HepG2 (cell line): ENCODE measurements around the gene RECQL5. TPM values are rescaled to one million over a fixed set of nuclear protein-coding genes. Genes with fewer than 3 reads are reported as not detected.

Source experiments
- ATAD3A ChIP-seq: sonication (generic); formaldehyde crosslinking; IDR thresholded peaks from 2 replicates; pipeline ENCODE4 v1.4.0; 2020; ENCODE audit warnings: missing genetic modification reagents
- ATF7-NPFF ChIP-seq: sonication (generic); formaldehyde crosslinking; IDR thresholded peaks from 2 replicates; pipeline ENCODE4 v1.8.1; 2023; ENCODE audit warnings: mild to moderate bottlenecking, low read depth, missing genetic modification reagents, moderate library complexity
- CEBPB ChIP-seq: IDR thresholded peaks from 2 replicates; pipeline ENCODE4 v1.6.1; 2011; ENCODE audit warnings: low read depth, low read length, improper control_type of control experiment, borderline replicate concordance
- CEBPG ChIP-seq: IDR thresholded peaks from 2 replicates; pipeline ENCODE4 v1.6.1; 2016
- GATAD1 ChIP-seq: IDR thresholded peaks from 2 replicates; pipeline ENCODE4 v1.6.1; 2016; ENCODE audit warnings: missing genetic modification reagents, missing compliant biosample characterization
- HIVEP1 ChIP-seq: sonication (generic); formaldehyde crosslinking; IDR thresholded peaks from 2 replicates; pipeline ENCODE4 v1.4.0; 2020; ENCODE audit warnings: mild to moderate bottlenecking, missing genetic modification reagents
- HOXA9 ChIP-seq: sonication (generic); formaldehyde crosslinking; IDR thresholded peaks from 2 replicates; pipeline ENCODE4 v1.8.1; 2022; ENCODE audit warnings: missing genetic modification reagents, mild to moderate bottlenecking, moderate library complexity, borderline replicate concordance
- KDM5B ChIP-seq: sonication (generic); formaldehyde crosslinking; IDR thresholded peaks from 2 replicates; pipeline ENCODE4 v1.4.0; 2020; ENCODE audit warnings: missing genetic modification reagents, mild to moderate bottlenecking, borderline replicate concordance
- KMT2A ChIP-seq: sonication (generic); formaldehyde crosslinking; IDR thresholded peaks from 2 replicates; pipeline ENCODE4 v1.4.0; 2020; ENCODE audit warnings: missing genetic modification reagents
- NONO ChIP-seq, 2 experiments: fragments of 450-650 bp in 1 of 2; sonication (generic) in 1 of 2; formaldehyde crosslinking in 1 of 2; IDR thresholded peaks in 1 of 2; conservative IDR thresholded peaks in 1 of 2; 2 replicates each; pipeline versions ENCODE4 v1.6.1 to v1.8.0; 2017 to 2022; ENCODE audit warnings: mild to moderate bottlenecking in 1 of 2, missing genetic modification reagents in 1 of 2, moderate library complexity in 1 of 2
- PCBP2 ChIP-seq: fragments of 200-400 bp; formaldehyde crosslinking; optimal IDR thresholded peaks from 2 replicates; pipeline ENCODE3; 2018; ENCODE audit warnings: low read length, low read depth; ENCODE audit not compliant: poor library complexity, severe bottlenecking
- POLR2AphosphoS5 ChIP-seq: IDR thresholded peaks from 2 replicates; pipeline ENCODE4 v1.6.1; 2012; ENCODE audit warnings: low read depth, low read length
- ZNF235 ChIP-seq: sonication (generic); formaldehyde crosslinking; IDR thresholded peaks from 2 replicates; pipeline ENCODE4 v1.8.1; 2023; ENCODE audit warnings: mild to moderate bottlenecking, missing genetic modification reagents, borderline replicate concordance
- ZNF431 ChIP-seq: sonication (generic); formaldehyde crosslinking; IDR thresholded peaks from 2 replicates; pipeline ENCODE4 v1.9.0; 2022; ENCODE audit warnings: missing genetic modification reagents, low read depth, mild to moderate bottlenecking, borderline replicate concordance
- polyA plus RNA-seq, 8 experiments: library from polyadenylated mRNA; depleted of rRNA in 3 of 8; stranded (reverse) in 7 of 8; unstranded in 1 of 8; fragments of >200 nt; fragmentation: Illumina TruSeq in 4 of 8; extraction: Trizol in 4 of 8; gene quantifications; 2 replicates each; pipeline versions ENCODE4 v1.2.1 to v1.2.3, GENCODE V29; 2011 to 2016; ENCODE audit warnings: low read depth in 4 of 8, missing spikeins in 1 of 8, mixed read lengths in 1 of 8; ENCODE audit not compliant: insufficient read depth in 1 of 8
- total RNA-seq, 5 experiments: library from RNA; depleted of rRNA; stranded (reverse); fragments of >200 nt; fragmentation: Illumina TruSeq; extraction: Trizol; gene quantifications; 2 replicates each; pipeline ENCODE4 v1.2.3, GENCODE V29; 2016; ENCODE audit warnings: low read depth in 1 of 5
- TF ChIP-seq, protein P1 (sequence below): sonication (generic); formaldehyde crosslinking; IDR thresholded peaks from 2 replicates; pipeline ENCODE4 v1.4.0; 2020; ENCODE audit warnings: missing genetic modification reagents, mild to moderate bottlenecking, borderline replicate concordance
- TF ChIP-seq, protein P2 (sequence below): sonication (generic); formaldehyde crosslinking; IDR thresholded peaks from 2 replicates; pipeline ENCODE4 v1.8.1; 2023; ENCODE audit warnings: mild to moderate bottlenecking, moderate library complexity, missing genetic modification reagents
- TF ChIP-seq, protein P3 (sequence below): IDR thresholded peaks from 2 replicates; pipeline ENCODE4 v1.6.1; 2012; ENCODE audit warnings: low read depth, low read length, improper control_type of control experiment
- TF ChIP-seq, protein P4 (sequence below): sonication (generic); formaldehyde crosslinking; IDR thresholded peaks from 2 replicates; pipeline ENCODE4 v1.9.0; 2021; ENCODE audit warnings: missing genetic modification reagents, mild to moderate bottlenecking, borderline replicate concordance
- TF ChIP-seq, protein P5 (sequence below): sonication (generic); formaldehyde crosslinking; IDR thresholded peaks from 2 replicates; pipeline ENCODE4 v1.5.0; 2020; ENCODE audit warnings: missing genetic modification reagents

Gene RECQL5
- total and polyA plus RNA-seq, 2 of the 13 experiments (the other 11 are each of a cell fraction or from before 2014, with no cell fraction given): 27.7 to 32.0 TPM

DNA sequence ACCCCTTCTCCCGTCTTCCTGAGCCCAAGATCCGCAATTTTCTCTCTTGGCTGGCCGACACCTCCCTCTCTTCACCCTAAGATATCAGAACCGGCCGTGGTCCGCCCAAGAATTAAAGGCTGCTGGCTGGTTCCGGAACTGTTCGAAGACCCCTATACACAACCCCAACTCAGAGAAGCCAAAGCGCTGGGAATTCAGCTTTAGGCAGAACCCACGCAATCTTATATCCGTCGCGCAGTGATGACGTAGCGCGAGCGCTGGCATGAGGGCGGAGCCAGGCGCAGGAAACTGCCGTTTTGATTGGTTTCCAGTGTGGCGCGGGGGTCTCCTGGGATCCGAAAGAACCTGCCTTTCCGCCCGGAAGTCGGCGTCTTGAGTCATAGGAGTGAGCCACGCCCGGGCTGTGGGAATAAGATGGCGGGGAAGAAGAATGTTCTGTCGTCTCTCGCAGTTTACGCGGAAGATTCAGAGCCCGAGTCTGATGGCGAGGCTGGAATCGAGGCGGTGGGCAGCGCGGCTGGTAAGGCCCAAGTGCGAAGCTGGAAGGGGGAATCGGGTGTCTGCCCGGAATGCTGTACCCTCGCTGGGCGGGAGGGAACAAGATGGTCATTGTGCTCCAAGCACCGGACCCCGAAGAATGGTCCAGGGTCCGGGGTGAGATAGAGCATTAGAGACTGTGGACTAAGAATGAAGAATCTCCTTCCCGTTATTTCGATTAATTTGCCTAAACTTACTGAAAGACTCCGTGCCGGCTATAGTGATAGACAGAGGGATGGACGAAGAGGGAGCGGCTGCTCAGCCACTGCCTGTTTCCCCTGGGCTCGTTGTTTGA lies at the start of gene RECQL5, which contains the start of gene SAP30BP (continued):
- TF ChIP-seq, protein P1, sequence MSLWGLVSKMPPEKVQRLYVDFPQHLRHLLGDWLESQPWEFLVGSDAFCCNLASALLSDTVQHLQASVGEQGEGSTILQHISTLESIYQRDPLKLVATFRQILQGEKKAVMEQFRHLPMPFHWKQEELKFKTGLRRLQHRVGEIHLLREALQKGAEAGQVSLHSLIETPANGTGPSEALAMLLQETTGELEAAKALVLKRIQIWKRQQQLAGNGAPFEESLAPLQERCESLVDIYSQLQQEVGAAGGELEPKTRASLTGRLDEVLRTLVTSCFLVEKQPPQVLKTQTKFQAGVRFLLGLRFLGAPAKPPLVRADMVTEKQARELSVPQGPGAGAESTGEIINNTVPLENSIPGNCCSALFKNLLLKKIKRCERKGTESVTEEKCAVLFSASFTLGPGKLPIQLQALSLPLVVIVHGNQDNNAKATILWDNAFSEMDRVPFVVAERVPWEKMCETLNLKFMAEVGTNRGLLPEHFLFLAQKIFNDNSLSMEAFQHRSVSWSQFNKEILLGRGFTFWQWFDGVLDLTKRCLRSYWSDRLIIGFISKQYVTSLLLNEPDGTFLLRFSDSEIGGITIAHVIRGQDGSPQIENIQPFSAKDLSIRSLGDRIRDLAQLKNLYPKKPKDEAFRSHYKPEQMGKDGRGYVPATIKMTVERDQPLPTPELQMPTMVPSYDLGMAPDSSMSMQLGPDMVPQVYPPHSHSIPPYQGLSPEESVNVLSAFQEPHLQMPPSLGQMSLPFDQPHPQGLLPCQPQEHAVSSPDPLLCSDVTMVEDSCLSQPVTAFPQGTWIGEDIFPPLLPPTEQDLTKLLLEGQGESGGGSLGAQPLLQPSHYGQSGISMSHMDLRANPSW (CRISPR knock-in tag): peak; percentile 53
- TF ChIP-seq, protein P2, sequence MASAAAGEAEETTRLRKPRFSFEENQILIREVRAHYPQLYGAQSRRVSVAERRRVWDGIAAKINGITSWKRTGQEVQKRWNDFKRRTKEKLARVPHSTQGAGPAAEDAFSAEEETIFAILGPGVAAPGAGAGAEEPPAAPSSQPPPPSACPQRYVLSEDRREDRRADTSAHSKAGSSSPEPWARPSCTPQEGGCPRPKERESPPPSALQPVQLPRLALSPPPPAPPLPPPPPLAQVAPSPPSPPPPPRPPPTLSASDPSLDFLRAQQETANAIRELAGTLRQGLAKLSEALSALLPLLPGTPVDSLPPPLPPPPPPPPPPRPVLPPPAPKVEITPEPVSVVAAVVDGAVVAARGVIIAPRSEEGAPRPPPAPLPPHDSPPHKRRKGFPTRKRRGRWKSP (CRISPR knock-in tag): peak; percentile 67
- TF ChIP-seq, protein P3, sequence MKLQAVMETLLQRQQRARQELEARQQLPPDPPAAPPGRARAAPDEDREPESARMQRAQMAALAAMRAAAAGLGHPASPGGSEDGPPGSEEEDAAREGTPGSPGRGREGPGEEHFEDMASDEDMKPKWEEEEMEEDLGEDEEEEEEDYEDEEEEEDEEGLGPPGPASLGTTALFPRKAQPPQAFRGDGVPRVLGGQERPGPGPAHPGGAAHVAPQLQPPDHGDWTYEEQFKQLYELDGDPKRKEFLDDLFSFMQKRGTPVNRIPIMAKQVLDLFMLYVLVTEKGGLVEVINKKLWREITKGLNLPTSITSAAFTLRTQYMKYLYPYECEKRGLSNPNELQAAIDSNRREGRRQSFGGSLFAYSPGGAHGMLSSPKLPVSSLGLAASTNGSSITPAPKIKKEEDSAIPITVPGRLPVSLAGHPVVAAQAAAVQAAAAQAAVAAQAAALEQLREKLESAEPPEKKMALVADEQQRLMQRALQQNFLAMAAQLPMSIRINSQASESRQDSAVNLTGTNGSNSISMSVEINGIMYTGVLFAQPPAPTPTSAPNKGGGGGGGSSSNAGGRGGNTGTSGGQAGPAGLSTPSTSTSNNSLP: no peak; the same call in 1 of the 2 replicates
- peak; percentile 72; the same call in 1 of the 2 replicates for TF ChIP-seq HIVEP1 (CRISPR knock-in tag)
- no peak for TF ChIP-seq NONO (IDR thresholded peaks at IDR 0.05)
- TF ChIP-seq NONO (CRISPR knock-in tag; conservative IDR thresholded peaks at IDR 0.05): peak; percentile 78
- TF ChIP-seq KDM5B: peak; percentile 70; the same call in 1 of the 2 replicates
- no peak for TF ChIP-seq HOXA9 (CRISPR knock-in tag)
- peak; percentile 46; the same call in 1 of the 2 replicates for TF ChIP-seq CEBPB
- TF ChIP-seq ATAD3A (CRISPR knock-in tag): no peak
- no peak for TF ChIP-seq PCBP2
- no peak for TF ChIP-seq ATF7-NPFF (CRISPR knock-in tag)
- TF ChIP-seq ZNF235: peak; percentile 94; the same call in 1 of the 2 replicates
- 0 out of 2 replicates have a peak, but pooled peaks have one; percentile 54 for TF ChIP-seq CEBPG (CRISPR knock-in tag)
- peak; percentile 94 for TF ChIP-seq POLR2AphosphoS5
- peak; percentile 92 for TF ChIP-seq KMT2A (CRISPR knock-in tag)
- TF ChIP-seq, protein P4, sequence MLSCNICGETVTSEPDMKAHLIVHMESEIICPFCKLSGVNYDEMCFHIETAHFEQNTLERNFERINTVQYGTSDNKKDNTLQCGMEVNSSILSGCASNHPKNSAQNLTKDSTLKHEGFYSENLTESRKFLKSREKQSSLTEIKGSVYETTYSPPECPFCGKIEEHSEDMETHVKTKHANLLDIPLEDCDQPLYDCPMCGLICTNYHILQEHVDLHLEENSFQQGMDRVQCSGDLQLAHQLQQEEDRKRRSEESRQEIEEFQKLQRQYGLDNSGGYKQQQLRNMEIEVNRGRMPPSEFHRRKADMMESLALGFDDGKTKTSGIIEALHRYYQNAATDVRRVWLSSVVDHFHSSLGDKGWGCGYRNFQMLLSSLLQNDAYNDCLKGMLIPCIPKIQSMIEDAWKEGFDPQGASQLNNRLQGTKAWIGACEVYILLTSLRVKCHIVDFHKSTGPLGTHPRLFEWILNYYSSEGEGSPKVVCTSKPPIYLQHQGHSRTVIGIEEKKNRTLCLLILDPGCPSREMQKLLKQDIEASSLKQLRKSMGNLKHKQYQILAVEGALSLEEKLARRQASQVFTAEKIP: no peak
- no peak for TF ChIP-seq ZNF431 (CRISPR knock-in tag)
- TF ChIP-seq GATAD1 (CRISPR knock-in tag): peak; percentile 100
- TF ChIP-seq, protein P5, sequence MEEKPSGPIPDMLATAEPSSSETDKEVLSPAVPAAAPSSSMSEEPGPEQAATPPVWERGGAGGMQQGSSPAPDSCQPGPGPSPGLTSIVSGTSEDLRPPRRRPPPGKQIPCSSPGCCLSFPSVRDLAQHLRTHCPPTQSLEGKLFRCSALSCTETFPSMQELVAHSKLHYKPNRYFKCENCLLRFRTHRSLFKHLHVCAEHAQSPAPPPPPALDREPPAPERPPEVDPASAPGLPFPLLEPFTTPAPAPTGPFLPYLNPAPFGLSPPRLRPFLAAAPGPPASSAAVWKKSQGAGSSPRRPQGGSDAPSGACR (CRISPR knock-in tag): peak; percentile 62; the same call in 1 of the 2 replicates
